IPS-15b (cell line): ENCODE results near the gene AP5S1.
"Not testable (repeated sequence)": the region's sequence is repeated elsewhere in the genome, so short reads cannot be mapped to it uniquely, and the experiment has no call there.

Source experiments
- H3K27me3 ChIP-seq: one replicate; pipeline ENCODE4 v1.6.1; 2013; ENCODE audit warnings: low read length; ENCODE audit not compliant: control insufficient read depth, insufficient read depth
- H3K36me3 ChIP-seq: one replicate; pipeline ENCODE4 v1.6.1; 2013; ENCODE audit warnings: low read length; ENCODE audit not compliant: control insufficient read depth, insufficient read depth
- H3K4me1 ChIP-seq: one replicate; pipeline ENCODE4 v1.6.1; 2013; ENCODE audit warnings: mild to moderate bottlenecking, low read length; ENCODE audit not compliant: control insufficient read depth, insufficient read depth
- H3K4me3 ChIP-seq: one replicate; pipeline ENCODE4 v1.5.1; 2013; ENCODE audit warnings: low read depth, low read length
- H3K9ac ChIP-seq: one replicate; pipeline ENCODE4 v1.6.1; 2013; ENCODE audit warnings: low read depth, mild to moderate bottlenecking, low read length
- H3K9me3 ChIP-seq: one replicate; pipeline ENCODE4 v1.6.1; 2013; ENCODE audit warnings: mild to moderate bottlenecking, low read length; ENCODE audit not compliant: control insufficient read depth, insufficient read depth

The AP5S1 gene

DNA sequence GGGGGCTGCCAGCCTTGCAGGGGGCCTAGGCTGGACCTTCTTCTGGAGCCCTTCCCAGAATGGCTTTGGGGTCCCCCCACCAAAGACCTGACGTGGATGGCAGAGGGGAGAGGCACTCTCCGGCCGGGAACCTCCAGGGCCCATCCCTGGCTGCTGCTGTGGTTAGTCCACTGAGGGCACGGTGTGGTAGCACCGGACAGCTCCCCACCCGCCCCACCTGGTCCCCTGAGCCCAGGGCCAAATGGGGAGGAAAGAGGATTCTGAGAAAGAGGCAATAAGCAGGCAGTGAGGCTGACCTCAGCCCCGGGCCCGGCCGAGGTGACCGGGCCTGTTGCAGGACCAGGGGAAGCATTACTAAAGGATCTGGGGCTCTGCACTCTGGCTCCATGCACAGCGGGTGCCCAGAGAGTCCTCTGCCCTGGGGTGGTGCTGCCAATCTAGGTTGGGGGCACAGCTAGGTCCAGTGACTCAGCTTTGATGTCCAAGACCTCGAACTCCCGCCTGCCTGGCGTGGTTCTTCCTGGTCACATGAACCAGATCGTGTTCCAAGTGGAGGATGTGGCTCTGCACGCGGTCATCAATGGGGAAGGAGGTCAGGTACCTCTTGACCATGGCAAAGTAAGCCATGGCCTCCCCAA, 36.0 kb upstream of the AP5S1 start:
- Histone ChIP-seq H3K4me1 (peaks cover 2% of the 10 kb centered on the region), H3K9me3 (no peaks in the 10 kb centered on the region), H3K27me3 (peaks cover 34% of the 10 kb centered on the region), H3K9ac (no peak overlapping the region), H3K4me3 (no peak overlapping the region), H3K36me3 (peaks cover 4% of the 10 kb centered on the region)

DNA sequence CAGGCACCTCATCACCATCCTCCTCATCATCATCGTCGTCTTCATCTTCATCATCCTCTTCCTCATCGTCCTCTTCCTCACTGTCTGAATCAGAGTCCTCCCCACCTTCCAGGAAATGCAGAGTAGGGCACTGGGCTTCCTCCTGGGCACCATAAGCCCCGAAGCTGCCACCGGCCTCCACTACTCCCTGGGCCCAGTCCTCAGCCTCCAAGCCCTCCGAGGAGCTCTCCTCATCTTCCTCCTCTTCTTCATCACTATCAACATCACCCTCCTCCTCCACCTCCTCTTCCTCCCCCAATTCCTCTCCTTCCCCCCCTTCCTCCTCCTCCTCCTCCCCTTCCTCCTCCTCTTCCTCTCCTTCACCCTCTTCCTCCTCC, 35.5 kb upstream of the AP5S1 start:
- H3K36me3 ChIP-seq, result peaks cover 4% of the 10 kb centered on the region
- peaks cover 29% of the 10 kb centered on the region for H3K27me3 ChIP-seq
- peaks cover 2% of the 10 kb centered on the region for H3K4me1 ChIP-seq
- no peaks in the 10 kb centered on the region for H3K9me3 ChIP-seq
- H3K4me3 ChIP-seq, result no peak overlapping the region
- H3K9ac ChIP-seq, result no peak overlapping the region

DNA sequence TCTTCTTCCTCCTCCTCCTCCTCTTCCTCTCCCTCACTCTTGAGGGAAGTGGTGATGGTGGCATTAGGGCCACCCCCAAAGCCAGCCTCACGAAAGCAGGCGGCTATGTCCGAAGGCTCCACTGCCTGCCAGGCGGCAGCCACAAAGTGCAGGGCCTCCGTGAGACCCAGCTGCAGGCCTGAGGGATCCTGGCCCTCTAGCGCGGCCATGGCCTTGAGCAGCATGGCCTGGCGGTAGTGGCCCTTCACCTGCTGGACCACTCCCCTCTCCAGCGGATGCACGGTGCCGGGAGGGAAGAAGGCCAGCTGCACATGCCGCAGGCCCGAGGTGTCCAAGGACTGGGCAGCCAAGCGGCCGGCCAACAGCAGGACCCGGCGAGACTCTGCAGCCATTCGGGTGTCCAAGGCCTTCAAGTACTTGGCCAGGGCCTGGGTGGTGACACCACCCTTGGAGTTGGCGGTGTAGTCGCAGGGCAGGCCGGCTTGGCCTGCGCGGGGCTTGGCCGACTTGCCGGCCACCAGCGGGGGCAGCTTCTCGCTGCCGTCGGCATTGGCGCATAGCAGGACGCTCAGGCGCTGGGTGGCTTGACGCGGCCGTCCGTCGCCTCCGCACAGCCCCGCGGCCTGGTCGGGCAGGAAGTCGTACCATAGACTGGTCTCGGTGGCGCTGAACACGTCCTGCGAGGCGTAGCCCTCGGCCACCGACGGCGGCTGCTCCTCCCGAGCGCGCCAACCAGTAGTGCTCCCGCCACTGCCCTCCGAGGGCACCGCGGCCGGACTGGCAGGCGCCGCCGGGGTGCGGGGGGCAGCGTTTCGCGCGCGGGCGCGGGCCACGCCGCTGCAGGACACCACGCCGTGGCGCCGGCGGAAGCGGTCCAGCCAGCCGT, 34.9 kb upstream of the AP5S1 start:
- Histone ChIP-seq H3K9me3 (no peaks in the 10 kb centered on the region), H3K9ac (peak overlapping the region; percentile 65), H3K36me3 (peaks cover 4% of the 10 kb centered on the region), H3K4me1 (peaks cover 2% of the 10 kb centered on the region), H3K4me3 (peak overlapping the region; percentile 80), H3K27me3 (peaks cover 24% of the 10 kb centered on the region)

DNA sequence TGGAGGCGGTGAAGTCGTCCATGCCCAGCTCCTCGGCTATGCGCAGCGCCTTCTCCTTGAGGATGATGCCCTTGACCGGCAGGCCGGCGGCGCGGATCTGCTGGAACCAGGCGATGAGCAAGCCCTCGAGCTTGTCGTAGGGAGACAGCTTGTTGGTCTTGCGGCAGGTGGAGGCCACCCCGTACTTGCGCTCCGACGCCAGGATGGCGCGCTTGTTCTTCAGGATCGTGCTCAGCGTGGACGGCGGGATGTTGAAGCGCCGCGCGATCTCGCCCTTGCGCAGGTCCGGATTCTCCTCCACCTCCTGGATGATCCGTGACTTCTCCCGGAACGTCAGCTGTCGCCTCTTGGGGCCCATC, 34.2 kb upstream of the AP5S1 start:
- peaks cover 22% of the 10 kb centered on the region for H3K27me3 ChIP-seq
- H3K9me3 ChIP-seq, result no peaks in the 10 kb centered on the region
- peak overlapping the region; percentile 80 for H3K4me3 ChIP-seq
- peak overlapping the region; percentile 65 for H3K9ac ChIP-seq
- peaks cover 4% of the 10 kb centered on the region for H3K36me3 ChIP-seq
- H3K4me1 ChIP-seq, result no peaks in the 10 kb centered on the region

DNA sequence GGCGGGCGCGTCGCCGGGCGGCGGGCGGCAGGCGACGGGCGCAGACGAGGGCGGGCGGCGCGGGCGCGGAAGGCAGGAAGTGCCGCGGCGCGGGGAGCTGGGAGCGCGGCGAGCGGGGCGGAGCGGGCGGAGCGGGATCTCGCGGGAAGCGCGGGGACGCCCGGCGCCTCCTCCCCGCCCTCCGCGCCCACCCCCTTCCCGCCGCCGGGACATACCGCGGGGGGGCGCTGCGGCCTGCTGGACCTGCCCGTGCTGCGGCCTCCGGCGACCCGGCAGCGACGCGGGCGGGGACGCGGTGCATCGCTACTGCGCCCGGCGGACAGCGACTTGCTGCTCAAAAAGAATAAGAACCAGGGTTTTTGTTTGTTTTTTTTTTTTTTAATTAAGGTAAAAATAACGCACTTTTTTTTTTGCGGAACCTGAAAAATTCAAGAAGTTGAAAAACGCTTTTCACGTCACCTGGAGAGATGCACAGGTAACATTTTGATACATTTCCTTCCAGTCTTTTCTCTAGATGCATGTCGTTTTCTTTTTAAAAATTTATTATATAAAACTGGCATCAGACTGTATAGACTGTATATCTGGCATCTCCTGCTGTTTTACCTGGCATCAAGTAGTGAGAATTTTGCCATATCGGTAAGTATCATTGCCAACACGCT, 33.6 kb upstream of the AP5S1 start, which contains the start of gene CENPB:
Gene CENPB (minus strand): TSS at position 76 of the 659 bp plus-strand sequence. CDS start 257 bp downstream, outside the sequence.
- no peaks in the 10 kb centered on the region for H3K9me3 ChIP-seq
- peaks cover 4% of the 10 kb centered on the region for H3K36me3 ChIP-seq
- H3K4me3 ChIP-seq, result peak within 1 kb of the TSS; percentile 80
- peak within 1 kb of the TSS; percentile 65 for H3K9ac ChIP-seq
- H3K27me3 ChIP-seq, result peaks cover 22% of the 10 kb centered on the region
- no peaks in the 10 kb centered on the region for H3K4me1 ChIP-seq

DNA sequence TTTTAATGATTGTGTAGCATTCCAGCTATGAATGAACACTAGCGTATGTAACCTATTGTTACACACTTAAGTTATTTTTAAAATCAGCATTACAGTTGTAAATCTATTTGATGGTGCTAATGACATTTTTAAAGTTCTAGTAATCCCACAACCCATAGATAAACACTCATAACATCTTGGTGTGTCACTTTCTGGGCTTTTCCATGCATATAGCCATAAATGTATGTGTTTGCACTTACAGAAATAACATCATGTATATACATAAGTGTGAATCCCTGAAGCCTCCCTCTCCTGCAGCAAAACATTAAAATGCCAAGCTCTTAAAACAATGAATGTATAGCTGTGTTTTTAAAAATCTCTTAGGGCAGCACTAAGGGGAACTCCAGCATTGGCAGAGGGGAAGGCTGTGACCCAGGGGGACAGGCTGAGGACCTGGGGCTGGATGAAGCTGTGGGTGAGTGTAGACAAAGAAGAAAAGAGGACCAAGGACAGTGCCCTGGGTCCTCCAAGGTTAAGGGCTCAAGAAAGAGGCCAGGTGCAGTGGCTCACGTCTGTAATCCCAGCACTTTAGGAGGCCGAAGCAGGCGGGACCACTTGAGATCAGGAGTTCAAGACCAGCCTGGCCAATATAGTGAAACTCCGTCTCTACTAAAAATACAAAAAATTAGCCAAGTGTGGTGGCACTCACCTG, 32.9 kb upstream of the AP5S1 start:
- Histone ChIP-seq H3K4me1 (no peaks in the 10 kb centered on the region), H3K9me3 (no peaks in the 10 kb centered on the region), H3K4me3 (peak overlapping the region; percentile 9), H3K9ac (no peak overlapping the region), H3K27me3 (peaks cover 22% of the 10 kb centered on the region), H3K36me3 (peaks cover 4% of the 10 kb centered on the region)

DNA sequence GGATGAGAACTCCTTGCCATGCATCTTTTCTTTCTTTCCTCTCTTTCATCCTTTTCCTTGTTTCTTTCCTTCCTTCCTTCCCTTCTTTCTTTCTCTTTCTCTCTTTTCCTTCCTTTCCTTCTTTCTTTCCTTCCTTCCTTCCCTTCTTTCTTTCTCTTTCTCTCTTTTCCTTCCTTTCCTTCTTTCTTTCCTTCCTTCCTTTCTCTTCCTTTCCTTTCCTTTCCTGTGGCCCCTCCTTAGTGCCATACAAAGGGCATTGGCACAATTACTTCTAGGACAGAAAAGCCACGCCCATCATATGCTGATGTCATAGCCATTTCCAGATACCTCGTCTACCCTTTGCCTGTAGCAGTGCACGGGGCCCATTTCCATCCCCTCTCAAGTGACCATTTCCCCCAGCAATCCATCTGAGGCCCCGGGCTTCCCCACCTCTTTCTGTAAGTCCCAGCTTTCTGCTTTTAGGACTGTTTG, 31.6 kb upstream of the AP5S1 start:
- Histone ChIP-seq H3K27me3 (peaks cover 22% of the 10 kb centered on the region), H3K4me3 (no peak overlapping the region), H3K9me3 (no peaks in the 10 kb centered on the region), H3K9ac (no peak overlapping the region), H3K4me1 (no peaks in the 10 kb centered on the region), H3K36me3 (peaks cover 4% of the 10 kb centered on the region)

DNA sequence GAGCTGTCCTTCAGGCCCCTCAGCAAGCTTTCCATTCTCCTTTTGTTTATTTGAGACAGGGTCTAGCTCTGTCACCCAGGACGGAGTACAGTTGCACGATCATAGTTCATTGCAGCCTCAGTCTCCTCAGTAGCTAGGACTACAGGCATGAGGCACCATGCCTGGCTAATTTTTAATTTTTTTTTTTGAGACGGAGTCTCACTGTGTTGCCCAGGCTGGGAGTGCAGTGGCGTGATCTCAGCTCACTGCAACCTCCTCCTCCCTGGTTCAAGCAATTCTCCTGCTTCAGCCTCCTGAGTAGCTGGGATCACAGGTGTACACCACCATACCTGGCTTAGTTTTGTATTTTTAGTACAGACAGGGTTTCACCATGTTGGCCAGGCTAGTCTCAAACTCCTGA, 31.1 kb upstream of the AP5S1 start:
- not testable (repeated sequence) for H3K36me3 ChIP-seq, H3K9me3 ChIP-seq, H3K4me3 ChIP-seq, H3K4me1 ChIP-seq, H3K9ac ChIP-seq
- H3K27me3 ChIP-seq, result peaks cover 22% of the 10 kb centered on the region

DNA sequence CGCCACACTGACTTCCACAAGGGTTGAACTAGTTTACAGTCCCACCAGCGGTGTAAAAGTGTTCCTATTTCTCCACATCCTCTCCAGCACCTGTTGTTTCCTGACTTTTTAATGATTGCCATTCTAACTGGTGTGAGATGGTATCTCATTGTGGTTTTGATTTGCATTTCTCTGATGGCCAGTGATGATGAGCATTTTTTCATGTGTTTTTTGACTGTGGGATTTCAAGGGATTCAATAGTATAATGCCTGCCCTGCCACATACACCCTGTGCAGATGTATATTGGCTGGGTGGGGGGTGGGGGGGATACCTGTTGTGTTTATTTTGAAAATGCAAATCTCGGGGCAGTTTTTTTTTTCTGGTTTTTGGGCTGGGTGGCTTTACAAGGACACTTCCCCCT, 26.2 kb upstream of the AP5S1 start:
- not testable (repeated sequence) for H3K9ac ChIP-seq, H3K9me3 ChIP-seq, H3K36me3 ChIP-seq, H3K4me3 ChIP-seq, H3K4me1 ChIP-seq
- H3K27me3 ChIP-seq, result peaks cover 12% of the 10 kb centered on the region

DNA sequence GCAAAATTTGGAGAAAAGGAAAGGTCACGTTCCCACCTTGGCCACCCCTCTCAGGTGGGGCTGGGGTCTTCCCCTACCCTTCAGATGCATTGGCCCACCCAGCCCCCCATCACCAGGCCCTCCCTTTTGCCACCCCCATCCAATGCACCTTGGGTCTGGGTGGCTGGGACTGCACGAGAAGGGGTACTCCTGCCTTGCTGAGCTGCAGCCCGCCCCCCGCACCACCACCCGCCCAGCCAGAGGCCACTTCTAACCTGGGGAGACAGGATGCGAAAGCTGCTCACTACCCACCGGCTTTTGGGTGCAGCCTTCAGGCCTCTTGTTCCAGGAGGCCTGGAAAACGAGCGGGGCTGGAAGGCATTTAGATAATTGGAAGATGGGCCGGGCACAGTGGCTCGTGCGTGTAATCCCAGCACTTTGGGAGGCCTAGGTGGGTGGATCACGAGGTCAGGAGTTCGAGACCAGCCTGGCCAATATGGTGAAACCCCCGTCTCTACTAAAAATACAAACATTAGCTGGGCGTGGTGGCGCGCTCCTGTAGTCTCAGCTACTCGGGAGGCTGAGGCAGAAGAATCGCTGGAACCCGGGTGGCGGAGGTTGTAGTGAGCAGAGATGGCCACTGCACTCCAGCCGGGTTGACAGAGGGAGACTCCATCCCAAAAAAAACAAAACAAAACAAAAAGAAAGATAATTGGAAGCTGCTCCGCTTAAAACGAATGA, 25.5 kb upstream of the AP5S1 start:
- Histone ChIP-seq H3K4me3 (peak overlapping the region; percentile 90), H3K27me3 (peaks cover 12% of the 10 kb centered on the region), H3K4me1 (peaks cover 7% of the 10 kb centered on the region), H3K9ac (no peak overlapping the region), H3K9me3 (no peaks in the 10 kb centered on the region), H3K36me3 (no peaks in the 10 kb centered on the region)
